ENCODE data around the gene ITPA.
"Not testable (repeated sequence)": the region's sequence is repeated elsewhere in the genome, so short reads cannot be mapped to it uniquely, and the experiment has no call there.

ITPA gene

DNA sequence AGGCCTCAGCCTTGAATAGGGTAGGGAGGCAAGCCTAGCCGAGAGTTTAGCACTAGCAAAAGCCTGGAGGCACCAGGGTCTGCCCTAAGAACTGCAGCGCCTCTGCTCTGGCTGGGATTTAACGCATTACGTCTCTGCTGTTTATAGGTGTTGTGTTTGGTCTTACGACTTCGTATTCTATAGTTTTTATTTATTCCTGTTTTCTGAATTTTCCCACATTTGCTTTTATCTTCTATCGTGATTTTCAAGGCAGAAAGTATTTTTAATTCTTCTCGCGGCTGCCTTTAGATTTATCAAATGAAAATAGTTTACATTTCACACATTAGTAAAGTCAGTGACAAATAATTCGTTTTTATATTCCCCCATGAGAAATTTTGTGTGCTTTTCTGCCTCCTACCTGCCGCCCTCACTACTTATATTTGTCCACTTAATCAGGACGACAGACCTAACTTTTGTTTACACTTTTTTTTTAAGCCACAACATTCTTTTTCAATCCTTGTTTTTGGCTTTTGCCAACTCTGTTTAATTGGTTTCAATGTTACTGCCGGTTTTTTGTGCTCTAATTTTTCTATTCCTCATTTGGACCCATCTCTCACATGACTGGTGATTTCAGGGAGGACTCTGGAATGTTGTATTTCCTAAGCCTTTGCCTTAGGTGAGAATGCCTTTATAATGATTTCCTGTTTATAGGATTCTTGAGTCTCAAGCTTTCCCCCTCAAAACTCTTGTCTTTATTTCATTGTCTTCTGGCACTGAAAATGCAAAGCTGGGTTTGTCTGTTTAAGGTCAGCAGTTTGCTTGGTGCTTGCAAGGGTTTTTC lies 34.6 kb upstream of the ITPA start:
- FAIRE-seq (no peak), DNase-seq (ENCODE audit: insufficient read length, low spot score) (no peak)
- TF ChIP-seq, protein P1, sequence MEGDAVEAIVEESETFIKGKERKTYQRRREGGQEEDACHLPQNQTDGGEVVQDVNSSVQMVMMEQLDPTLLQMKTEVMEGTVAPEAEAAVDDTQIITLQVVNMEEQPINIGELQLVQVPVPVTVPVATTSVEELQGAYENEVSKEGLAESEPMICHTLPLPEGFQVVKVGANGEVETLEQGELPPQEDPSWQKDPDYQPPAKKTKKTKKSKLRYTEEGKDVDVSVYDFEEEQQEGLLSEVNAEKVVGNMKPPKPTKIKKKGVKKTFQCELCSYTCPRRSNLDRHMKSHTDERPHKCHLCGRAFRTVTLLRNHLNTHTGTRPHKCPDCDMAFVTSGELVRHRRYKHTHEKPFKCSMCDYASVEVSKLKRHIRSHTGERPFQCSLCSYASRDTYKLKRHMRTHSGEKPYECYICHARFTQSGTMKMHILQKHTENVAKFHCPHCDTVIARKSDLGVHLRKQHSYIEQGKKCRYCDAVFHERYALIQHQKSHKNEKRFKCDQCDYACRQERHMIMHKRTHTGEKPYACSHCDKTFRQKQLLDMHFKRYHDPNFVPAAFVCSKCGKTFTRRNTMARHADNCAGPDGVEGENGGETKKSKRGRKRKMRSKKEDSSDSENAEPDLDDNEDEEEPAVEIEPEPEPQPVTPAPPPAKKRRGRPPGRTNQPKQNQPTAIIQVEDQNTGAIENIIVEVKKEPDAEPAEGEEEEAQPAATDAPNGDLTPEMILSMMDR (IDR thresholded peaks at IDR 0.05; ENCODE audit: insufficient read depth, missing control alignments): no peak

DNA sequence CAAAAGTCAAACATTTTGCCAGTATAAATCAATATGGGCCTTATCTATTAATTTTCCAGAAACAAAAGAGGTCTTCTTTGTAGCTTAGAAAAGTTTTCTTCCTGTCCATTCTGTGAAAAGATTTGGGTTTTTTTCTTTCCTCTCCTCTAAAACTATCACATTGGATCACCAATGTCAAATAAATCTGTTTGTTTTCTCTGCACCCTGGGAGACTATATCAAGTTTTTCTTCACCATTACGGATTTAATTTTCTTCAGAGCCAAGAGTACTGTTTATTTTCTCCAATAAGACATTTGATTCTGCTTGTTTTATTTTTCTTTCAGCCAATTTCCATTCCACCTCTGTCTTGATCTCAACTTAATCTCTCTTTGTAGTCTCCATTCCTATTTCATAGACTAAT lies 34.0 kb upstream of the ITPA start:
- FAIRE-seq (no peak), DNase-seq (ENCODE audit: insufficient read length, low spot score) (no peak)
- TF ChIP-seq, protein P1 (IDR thresholded peaks at IDR 0.05; ENCODE audit: insufficient read depth, missing control alignments): no peak

DNA sequence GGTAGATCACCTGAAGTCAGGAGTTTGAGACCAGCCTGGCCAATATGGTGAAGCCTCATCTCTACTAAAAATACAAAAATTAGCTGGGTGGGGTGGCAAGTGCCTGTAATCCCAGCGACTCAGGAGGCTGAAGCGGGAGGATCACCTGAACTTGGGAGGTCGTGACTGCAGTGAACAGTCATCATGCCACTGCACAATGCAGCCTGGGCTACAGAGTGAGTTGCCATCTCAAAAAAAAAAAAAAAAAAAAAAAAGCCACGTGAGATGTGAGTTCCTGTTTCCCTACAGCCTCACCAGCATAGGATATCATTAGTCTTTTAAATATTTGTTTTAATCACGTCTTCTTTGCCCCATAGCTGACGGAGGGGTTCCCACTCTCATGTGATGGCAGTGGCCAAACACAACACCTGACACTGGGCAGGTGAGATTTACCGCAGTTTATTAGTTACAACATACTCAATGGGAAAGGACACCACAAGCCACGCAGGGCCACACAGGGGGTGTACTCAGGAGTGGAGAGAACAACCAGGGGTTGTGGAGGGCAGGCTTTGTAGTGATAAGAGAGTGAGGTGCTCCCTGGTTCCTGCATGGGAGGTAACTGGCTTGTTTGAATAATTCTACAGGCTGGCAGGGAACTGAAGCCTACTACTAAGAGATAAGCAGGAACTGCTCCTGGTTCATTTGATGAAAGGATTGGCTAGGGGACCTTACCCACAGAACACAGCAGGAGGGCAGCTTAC lies 31.4 kb upstream of the ITPA start:
- TF ChIP-seq, protein P1 (IDR thresholded peaks at IDR 0.05; ENCODE audit: insufficient read depth, missing control alignments): no peak
- no peak for DNase-seq (ENCODE audit: insufficient read length, low spot score)
- no peak for FAIRE-seq

DNA sequence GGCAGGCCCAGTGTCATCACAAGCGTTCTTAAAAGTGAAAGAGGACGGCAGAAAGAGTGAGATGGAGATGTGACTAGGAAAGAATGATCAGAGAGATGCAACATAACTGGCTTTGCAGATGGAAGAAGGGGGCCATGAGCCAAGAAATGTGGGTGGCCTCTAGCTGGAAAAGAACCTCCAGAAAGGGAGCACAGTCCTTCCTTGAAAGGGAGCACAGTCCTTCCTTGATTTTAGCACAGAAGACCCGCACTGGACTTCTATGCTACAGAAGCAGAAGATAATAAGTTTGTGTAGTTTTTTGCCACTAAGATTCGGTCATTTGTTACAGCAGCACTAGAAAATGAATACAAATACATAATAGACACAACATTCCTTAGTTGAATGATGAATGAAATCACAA lies 29.0 kb upstream of the ITPA start:
- DNase-seq (ENCODE audit: insufficient read length, low spot score): no peak
- FAIRE-seq: no peak

DNA sequence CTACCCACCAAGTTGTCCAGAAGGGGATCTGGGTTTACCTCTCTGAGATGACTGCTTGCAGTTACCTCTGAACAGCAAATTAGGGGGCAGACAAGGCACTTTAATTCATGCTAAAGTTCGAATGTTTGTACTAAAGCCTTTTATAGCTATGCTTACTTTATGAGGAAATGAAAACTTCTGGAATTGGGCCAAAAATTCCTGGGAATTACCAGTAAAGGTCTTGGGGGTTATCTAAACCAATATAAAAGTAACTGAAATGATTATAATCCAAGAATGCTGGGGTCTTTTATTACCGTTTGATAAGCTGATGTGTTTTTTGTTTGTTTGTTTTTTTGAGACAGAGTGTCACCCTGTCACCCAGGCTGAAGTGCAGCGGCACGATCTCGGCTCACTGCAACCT lies 28.0 kb upstream of the ITPA start:
- no peak for DNase-seq (ENCODE audit: insufficient read length, low spot score)
- no peak for FAIRE-seq

More for the DNA sequence above, 29.0 kb upstream of the ITPA start:
- TF ChIP-seq, protein P1 (IDR thresholded peaks at IDR 0.05; ENCODE audit: insufficient read depth, missing control alignments): no peak

DNA sequence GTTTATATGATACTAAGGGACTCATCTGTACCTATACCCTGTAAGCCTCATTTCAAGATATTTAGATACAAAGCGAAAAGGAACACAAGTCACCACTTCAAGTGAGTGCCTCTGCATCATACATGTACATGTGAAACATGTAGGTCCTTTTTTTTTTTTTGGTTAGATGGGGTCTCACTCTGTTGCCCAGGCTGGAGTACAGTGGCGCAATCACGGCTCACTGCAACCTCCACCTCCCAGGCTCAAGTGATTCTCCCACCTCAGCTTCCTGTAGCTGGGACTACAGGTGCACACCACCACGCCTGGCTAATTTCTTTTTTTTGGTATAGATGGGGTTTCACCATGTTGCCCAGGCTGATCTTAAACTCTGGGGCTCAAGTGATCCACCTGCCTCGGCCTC lies 26.9 kb upstream of the ITPA start:
- DNase-seq (ENCODE audit: insufficient read length, low spot score); FAIRE-seq: not testable (repeated sequence)

More for the DNA sequence above, 28.0 kb upstream of the ITPA start:
- TF ChIP-seq, protein P1 (IDR thresholded peaks at IDR 0.05; ENCODE audit: insufficient read depth, missing control alignments): no peak

DNA sequence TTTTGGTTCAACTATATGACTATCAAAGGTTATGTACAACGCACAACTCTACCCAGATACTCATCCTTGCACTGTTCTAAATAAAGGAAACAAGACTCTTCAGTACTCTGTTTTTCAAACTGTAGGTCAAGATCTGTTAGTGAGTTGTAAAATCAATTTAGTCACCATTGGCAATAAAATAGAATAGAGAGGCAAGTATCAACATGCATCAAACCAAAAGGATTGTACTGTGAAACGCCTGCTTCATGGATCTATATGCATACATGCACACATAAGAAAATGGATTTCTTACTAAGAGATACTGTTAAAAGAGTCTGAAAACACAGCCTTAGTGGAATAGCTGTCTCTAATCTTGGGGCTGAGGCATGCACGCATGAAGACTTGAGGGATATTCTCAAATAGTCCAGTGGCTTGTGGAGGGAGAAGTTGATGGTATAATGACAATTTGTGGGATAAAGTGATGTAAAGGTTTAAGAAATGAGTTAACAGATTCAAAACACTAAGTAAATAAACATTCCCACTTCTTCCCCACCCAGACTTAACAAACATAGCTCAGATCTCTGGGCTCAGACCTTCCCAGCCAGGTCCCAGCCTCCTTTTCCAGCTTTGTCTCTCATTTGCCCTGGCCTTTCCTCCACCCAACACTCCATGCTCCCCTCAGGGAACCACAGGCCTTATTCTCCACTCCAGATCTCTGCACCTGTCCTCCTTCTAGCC lies 25.2 kb upstream of the ITPA start:
- TF ChIP-seq, protein P1 (IDR thresholded peaks at IDR 0.05; ENCODE audit: insufficient read depth, missing control alignments): no peak
- FAIRE-seq: no peak
- DNase-seq (ENCODE audit: insufficient read length, low spot score): no peak

DNA sequence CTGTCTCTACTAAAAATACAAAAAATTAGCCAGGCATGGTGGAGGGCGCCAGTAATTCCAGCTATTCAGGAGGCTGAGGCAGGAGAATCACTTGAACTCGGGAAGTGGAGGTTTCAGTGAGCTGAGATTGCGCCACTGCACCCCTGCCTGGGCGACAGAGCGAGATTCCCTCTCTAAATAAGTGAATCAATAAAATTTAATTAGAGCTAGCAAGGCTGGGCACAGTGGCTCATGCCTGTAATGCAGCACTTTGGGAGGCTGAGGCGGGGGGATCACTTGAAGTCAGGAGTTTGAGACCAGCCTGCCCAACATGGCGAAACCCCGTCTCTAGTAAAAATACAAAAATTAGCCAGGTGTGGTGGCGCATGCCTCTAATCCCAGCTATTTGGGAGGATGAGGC lies 21.4 kb upstream of the ITPA start:
- not testable (repeated sequence) for FAIRE-seq; DNase-seq (ENCODE audit: insufficient read length, low spot score)
